Fibroblast of lung (primary cell): ENCODE results near the gene RHBDD1.

Experiments
- EZH2 ChIP-seq: IDR thresholded peaks from 2 replicates; pipeline ENCODE4 v1.5.1; 2012; ENCODE audit warnings: low read length, control low read depth, mild to moderate bottlenecking; ENCODE audit errors: missing control alignments
- TF ChIP-seq, protein P1 (sequence below), 2 donors: IDR thresholded peaks in 1 of 2; conservative IDR thresholded peaks in 1 of 2; 1 replicate in 1 of 2; 2 replicates in 1 of 2; pipeline ENCODE4 v1.5.1; 2011 to 2012; ENCODE audit warnings: low read length in 2 of 2, control low read depth in 1 of 2, inconsistent platforms in 1 of 2, low read depth in 1 of 2, mild to moderate bottlenecking in 1 of 2

DNA sequence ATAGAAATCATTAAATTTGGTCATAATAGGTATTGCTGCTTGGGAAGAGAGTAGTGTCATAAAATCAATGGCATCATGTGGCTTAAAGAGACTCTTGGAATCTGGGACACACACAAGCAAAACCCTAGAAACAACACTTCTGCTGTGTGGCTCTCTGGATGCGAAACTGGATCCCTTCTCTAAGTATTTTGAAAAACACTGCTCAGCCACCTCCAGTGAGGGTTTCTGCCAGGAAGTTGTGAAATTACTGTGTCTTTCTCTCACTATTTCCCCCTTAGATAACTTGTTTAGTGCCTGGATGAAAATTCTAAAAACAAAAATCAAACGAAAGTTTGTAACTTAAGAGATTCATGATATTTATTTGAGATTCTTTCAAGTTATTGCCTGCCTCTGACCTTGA lies 163.8 kb downstream of the RHBDD1 start:
- TF ChIP-seq, protein P1, sequence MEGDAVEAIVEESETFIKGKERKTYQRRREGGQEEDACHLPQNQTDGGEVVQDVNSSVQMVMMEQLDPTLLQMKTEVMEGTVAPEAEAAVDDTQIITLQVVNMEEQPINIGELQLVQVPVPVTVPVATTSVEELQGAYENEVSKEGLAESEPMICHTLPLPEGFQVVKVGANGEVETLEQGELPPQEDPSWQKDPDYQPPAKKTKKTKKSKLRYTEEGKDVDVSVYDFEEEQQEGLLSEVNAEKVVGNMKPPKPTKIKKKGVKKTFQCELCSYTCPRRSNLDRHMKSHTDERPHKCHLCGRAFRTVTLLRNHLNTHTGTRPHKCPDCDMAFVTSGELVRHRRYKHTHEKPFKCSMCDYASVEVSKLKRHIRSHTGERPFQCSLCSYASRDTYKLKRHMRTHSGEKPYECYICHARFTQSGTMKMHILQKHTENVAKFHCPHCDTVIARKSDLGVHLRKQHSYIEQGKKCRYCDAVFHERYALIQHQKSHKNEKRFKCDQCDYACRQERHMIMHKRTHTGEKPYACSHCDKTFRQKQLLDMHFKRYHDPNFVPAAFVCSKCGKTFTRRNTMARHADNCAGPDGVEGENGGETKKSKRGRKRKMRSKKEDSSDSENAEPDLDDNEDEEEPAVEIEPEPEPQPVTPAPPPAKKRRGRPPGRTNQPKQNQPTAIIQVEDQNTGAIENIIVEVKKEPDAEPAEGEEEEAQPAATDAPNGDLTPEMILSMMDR (conservative IDR thresholded peaks at IDR 0.05 in 1 of 2, IDR thresholded peaks at IDR 0.05 in 1 of 2; ENCODE audit: low read depth in 1 of 2, low read length in 2 of 2), result no peak
- no peak for TF ChIP-seq EZH2
